ENCODE results near the gene MTARC1.

MTARC1 gene

DNA sequence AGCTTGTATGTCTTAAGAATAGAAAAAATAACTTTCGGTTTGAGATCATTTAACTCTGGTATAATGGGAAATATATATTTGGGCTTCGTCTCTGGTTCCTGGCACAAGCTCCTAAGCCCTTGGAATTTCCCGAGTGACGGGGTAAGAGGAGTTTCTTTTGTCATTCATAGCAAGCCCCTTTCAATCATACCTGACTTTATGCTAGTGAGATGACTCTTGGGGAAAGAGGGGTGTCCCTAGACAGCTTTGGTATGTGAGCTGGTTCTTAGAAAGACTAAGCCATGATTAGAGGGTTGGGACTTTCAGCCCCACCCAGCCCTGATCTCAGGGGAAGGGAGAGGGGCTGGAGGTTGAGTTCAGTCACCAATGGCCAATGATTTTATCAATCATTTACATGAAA, 13.9 kb upstream of the MTARC1 start:
- FAIRE-seq = no peak

DNA sequence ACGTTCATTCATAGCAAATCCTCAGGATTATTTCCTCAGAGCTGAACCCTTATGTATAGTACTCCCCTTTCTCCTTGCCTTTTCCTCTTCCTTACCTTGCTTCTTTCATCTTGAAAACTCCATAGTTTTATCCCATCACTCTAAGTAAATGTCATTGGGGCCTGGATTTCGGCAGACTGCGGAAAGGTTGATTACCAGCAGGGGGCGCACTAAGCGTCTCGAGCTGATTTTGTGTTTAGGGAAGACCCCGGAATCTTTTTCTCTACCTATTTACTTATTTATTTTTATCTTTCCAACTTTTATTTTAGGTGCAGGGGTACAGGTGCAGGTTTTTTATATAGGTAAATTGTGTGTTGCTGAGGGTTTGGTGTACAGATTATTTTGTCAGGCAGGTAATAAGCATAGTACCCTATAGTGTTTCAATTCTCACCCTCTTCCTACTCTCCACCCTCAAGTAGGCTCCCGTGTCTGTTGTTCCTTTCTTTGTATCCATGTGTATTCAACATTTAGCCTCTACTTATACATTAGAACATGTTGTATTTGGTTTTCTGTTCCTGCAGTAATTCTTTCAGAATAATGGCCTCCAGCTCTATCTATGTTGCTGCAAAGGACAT, 11.4 kb upstream of the MTARC1 start:
- peak; percentile 39 for FAIRE-seq

DNA sequence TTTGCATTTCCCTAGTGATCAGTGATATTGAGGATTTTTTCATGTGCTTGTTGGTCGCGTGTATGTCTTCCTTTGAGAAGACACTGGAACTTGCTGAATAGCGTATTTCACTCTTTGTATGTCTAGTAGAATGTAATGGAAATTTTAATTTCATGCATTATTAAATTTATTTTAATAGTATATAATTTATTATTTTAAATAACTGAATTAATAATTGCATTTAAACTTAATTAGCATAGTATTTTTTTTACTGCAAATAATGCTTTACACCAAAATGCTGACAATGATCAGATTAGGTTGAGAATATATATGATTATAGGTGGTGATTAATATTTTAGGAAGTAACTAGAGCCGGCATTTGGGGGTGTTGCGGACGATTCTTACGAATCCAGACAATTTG, 10.5 kb upstream of the MTARC1 start:
- no peak for FAIRE-seq

DNA sequence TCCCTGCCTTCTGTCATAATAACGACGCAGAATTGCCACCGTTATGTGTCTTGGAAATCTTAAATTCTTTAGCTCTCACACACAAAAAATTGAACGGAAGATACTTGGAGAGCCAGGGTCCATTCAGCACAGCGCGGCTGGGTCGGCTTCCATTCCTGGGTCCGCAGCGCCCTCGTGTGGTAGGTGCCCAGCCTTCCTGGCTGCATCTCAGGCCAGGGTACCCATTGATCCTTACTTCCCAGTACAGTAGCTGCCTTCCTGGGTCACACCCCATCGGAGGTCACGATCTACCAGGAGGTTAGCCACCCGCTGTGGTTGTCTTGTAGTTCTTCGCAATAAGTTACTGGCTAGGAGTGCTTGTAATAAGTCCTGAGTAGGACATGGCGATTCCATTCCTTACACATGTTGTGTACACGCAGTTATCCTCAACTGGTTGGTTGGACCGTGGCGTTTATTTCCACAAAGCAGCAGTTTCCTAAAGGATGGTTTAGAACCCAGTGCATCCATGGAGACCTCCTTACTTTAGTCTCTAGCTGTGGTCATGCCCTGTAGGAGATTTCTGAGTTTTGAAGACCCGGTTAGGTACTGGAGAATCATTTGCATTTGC, 9.9 kb upstream of the MTARC1 start:
- no peak for FAIRE-seq

DNA sequence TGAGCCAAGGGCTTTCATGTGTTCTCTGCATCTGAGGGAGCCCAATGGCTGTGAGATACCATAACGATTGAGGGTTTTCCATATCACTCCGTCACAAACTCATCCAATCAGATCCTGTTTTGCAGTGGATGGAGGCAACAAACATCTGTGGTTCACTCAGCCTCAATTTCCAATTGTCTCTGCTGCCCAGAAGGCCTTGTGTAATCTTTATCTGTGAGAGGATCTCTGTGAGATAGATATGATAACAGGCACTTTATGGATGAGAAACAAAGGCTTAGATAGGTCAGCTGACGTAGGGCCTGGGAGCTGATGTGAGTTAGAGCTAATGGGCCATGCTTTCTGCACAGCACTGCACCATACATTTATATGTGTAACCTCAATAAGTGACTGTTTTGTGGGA, 3.3 kb upstream of the MTARC1 start:
- FAIRE-seq = no peak

DNA sequence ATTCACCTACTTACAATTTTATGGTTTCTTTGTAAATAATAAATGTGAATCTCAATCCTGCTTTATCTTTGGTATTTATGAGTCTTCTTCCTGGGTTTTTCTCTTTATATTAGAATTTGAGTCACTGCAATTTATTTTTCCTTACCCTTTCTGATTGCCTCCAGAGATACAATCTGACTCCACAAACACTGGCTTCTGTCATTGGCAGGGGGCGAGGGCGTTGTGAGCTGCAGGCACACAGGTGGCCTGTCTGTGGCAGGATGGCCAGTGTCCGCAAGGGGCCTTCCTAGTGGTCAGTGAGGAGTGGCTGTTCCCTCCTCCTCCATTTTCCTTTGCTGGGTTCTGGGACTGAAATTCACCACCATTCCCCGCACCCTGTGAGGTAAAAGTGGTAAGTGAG, 2.0 kb upstream of the MTARC1 start:
- no peak for FAIRE-seq

DNA sequence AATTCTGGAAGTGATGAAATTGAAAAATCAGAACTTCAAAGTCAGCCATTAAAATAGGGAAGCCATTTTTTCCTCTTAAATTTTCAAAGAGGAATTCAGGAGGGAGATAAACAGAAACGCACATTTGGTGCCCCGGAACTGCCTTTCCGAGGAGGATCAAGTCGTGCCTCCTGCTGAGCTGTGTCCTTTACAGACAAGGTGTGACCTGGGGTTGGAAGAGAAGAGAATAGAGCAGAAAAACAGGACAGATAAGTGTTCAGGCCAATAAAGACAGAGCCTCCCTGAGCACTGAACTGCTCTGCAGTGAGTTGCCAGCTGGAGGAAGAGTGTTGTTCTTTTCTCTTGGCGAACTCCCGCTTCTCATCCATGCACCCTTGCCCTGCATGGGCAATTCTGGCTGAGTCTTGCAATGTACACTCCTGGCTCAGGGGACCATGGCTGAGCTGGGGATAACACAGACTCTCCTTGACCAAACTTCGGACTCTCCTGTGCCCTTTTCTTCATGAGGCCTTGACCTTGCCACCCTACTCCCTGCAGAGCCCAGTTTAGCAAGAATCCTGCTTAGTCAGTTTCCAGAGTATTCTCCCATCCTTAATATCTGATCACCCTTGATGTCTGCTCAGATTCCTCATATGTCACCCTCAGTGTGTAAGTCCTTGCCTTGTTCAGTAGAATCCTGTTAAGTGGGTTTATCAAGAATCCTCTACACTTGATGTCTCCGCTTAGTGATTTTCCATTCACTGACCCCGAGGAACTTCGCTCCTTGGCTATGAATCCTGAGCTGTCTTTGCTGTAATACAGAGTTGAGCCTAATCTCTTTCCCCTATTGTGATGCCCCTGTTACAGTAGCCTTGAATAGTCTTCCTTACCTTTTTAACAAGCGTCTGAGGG, 1.3 kb upstream of the MTARC1 start:
- no peak for FAIRE-seq

DNA sequence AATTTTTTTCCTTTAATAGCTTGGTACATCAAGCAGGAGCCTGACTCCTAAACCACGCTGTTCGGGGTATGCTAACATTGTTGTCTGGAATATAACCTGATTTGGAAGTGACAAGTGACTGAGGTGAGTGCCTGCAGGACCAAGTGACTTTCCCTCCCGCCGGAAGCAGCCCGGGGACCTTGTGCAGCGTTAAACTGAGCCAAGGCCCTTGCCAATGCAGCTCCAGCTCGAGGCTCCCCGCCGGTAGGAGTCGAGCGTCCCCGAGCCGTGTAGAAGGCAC, 716 bp upstream of the MTARC1 start:
- no peak for FAIRE-seq

DNA sequence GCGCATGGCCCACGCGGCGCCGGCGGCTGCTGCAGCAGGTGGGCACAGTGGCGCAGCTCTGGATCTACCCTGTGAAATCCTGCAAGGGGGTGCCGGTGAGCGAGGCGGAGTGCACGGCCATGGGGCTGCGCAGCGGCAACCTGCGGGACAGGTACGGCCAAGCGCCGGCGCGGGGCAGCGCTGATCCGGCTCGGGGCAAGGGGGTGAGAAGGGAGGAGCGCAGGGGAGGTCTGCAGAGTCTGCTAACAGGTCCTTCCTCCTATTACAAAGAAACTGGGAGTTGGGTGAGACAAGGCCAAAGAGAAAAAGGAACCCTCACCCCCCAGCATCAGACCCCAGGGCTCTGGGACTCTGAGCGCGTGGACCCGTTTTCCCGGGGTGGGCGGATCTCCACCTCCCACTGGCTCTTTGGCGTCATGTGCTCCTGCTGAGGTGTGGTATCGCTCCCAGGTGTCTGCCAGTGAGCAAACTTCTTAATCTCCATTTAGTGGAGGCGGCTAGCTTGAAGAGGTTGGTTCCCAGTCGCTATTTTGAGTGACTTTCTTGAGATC, 431 bp downstream of the MTARC1 start:
- no peak for FAIRE-seq

DNA sequence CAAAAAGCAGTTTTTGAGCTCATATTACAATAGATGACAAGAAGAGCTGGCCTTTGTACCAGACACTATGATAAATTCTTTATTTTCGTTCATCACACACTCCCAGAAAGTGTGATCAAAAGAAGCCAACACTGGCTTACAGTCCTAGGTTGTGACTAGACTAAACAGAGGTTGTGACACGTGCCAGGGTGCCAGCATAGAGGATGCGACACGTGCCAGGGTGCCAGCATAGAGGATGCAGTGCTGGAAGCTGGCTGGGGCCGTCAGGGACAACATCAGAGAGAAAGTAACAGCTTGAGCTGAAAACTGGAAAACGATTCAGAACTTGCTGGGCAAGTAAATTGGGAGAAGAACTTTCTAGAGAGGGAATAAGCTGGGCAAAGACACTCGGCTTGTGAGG, 2.2 kb downstream of the MTARC1 start:
- FAIRE-seq = no peak

DNA sequence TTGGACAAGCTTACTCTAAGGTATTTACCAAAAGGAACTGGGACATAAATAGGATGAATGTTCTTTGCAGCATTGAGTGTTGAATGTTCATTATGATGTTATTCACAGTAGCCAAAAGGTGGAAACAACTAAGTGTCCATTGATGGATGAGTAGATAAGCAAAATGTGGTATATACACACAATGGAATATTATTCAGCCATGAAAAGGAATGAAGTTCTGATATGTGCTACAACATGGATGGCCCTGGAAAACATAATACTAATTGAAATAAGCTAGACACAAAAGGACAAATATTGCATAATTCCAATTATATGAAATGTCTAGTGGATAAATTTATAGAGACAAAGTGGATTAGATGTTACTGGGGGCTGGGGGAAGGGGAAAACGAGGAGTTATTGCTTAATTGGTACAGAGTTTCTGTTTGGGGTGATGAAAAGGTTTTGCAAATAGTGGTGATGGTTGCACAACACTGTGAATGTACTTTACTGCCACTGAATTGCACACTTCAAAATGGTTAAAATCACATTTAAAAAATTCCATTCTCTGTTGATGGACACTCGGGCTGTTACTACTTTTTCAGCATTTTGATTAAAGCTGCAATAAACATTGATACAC, 2.9 kb downstream of the MTARC1 start:
- no peak for FAIRE-seq

DNA sequence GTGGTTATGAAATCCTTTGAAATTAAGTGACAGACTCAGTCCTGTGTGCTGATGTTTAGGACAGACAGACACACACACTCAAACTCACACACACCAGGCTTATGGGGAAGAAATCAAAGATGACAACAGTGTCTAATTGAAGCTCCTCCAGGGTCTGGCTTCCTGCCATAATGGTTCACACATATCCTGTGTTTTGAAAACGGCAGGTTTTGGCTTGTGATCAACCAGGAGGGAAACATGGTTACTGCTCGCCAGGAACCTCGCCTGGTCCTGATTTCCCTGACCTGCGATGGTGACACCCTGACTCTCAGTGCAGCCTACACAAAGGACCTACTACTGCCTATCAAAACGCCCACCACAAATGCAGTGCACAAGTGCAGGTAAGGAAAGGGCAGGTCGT, 4.6 kb downstream of the MTARC1 start:
- no peak for FAIRE-seq

DNA sequence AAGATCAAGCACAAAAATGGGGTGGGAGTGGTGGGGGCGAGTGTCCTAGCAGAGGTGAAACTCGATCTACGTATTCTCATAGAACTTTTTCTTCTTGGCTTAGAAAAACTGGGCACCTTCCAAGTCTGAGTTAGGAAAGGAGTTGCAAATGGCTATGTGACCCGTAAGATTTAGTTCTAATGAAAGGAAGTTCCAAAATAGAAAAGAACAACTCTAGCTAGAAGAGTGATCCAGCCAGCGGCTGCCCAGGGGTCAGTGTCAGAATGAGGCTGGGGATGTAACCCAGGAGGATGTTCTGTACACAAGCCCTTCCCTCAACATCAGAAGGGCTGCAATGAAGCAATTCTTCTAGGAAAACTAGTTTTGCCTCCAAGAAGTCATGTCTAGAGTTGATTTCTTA, 5.2 kb downstream of the MTARC1 start:
- no peak for FAIRE-seq

DNA sequence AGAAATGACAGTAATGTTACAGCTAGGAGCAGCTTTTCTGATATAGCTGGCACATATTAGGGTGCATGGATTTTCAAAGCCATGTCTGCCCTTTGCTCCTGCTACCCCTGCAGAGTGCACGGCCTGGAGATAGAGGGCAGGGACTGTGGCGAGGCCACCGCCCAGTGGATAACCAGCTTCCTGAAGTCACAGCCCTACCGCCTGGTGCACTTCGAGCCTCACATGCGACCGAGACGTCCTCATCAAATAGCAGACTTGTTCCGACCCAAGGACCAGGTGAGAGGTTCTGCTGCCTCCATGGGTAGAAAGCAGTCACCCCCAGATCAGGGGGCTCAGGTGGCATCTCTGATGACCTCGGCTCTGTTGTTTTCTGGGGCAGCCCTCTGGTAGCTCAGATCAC, 9.8 kb downstream of the MTARC1 start:
- FAIRE-seq = no peak

DNA sequence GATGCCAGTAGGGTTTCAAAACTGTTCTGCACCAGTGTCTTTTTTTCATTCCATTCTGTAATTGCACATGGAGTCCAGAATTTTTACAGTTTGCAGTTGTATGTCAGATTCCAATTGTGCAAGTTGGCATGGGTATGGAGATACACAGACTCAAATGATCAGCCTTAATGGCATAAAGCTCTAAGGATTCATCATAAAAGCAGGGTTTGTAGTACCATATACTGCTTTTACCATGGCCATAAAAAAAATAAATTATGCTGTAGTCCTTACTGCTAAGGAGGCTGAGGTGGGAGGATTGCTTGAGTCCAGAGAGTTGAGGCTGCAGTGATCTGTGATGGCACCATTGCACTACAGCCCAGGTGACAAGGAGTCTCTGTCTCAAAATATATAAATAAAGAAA, 10.3 kb downstream of the MTARC1 start:
- no peak for FAIRE-seq

DNA sequence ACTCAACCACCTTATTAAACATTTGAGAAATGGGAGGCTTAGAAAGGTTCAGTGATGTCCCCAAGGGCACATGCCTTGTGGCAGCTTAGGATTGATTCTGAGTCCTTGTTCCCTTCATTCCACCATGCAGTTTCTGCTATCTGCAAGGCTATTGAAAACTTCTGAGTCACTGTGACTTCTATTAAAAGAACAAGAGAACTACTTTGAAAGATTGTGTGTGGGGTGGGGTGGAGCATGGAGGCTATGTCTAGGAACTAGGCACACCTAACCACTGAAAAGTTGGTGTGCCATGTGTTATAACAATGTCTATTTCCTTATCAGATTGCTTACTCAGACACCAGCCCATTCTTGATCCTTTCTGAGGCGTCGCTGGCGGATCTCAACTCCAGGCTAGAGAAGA, 10.8 kb downstream of the MTARC1 start:
- no peak for FAIRE-seq

DNA sequence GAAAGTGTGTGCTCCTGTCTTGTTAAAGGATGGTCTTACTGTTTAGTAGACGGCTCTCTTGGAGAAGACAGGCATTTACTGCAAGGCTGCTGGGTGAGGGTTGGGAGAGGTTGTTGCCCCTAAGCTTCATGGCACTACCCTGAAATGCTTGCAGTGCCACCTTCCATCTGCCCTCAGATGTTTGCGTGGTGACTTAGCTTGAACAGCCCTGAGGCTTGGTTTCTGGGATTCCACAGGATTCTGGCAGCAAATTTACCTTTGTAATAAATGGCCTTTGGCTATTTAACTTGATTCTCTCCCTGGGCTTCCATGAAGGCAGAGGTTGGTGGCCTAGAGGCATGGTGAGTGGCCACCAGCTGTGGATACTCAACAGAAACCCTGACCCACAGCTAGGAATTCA, 11.6 kb downstream of the MTARC1 start:
- no peak for FAIRE-seq

DNA sequence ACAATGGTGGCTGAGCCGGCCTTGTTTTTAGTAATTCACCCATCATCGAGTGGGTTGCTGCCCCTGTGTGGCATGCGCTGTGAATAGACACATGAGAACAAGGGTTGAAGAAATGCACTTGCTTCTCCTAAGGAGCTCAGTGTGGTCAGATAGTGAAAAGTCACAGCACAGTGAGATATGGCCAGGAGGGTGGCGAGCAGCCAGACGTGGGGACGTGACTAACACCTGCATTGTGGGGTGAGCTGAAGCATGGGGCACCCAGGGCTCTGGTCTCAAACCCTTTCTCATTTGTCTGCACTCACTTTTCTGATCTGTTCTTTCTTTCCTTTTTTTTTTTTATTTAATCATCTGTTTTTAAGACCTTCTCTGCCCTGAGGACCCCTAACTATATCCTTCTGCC, 13.5 kb downstream of the MTARC1 start:
- FAIRE-seq = no peak

DNA sequence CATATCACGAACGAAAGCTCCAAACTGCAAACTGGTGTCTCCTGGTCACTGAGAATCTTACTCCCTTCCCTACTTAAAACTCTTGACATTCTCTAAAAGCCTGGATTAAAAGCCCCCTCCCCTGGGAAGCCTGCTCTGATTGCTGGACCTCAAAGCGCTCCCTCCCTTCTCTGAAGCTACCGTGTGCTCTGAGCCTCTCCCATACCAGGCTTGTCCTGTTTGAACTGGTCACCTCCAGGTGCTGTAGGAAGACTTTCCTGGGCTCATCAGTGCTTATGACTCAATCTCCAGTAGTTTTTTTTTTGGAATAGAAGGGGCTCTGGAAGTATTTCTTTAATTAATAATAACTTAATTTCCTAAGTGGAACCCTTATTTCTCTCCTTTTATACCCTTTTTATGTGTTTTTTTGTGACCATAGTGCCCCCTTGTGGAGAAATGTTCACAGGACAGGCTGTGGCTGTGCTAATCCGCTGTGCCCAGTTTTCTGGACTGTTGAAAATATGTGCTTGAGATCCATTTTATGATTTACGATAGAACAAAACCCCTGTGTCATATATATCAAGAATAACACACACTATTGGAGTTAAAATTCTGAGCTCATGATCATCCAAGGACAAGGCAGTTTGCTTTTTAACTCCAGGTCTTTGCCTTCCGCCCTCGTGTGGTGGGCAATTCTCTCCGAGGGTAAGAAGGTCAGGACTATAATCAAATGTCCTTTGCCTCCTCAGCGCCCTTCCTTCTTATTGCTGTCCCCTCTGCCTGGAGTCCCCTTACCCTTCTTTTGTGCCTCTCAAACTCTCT, 16.9 kb downstream of the MTARC1 start:
- peak; percentile 90 for FAIRE-seq

DNA sequence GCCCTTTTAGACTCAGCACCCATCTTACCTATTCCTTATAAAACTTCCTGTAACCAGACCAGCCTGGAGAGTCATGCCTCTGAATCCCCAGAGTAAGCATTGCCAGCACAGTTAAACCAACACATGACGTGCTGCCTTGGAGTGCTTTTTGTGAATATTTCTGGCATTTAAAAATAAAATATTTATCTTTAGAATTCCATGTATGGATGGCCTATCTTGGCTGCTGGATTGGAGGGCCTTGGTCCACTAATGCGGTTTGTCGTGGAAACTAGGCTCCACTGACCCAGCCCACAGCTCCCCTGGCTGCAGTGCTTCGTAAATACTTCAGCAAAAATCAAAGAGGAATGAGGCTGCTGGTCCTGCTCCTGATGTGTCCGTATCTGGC, 17.5 kb downstream of the MTARC1 start:
- FAIRE-seq = no peak

DNA sequence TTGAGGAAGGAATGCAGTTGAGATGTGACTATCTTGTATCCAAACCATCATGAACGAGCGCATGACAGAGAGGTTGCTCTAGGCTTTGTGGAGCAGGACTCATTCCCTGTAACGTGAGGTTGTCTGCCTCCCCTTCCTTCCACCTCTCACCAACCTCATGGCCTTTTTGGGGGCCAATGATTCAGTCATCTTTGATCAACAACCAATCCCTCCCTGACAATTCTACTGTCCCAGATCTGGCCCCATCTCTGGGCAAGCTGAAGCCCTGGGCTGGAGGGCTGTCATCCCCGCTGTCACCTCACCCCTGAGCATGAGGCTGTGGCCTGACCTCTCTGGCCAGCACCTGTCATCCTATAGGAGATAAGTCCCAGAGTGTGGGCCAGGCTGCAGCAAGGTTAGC, 19.7 kb downstream of the MTARC1 start:
- no peak for FAIRE-seq

DNA sequence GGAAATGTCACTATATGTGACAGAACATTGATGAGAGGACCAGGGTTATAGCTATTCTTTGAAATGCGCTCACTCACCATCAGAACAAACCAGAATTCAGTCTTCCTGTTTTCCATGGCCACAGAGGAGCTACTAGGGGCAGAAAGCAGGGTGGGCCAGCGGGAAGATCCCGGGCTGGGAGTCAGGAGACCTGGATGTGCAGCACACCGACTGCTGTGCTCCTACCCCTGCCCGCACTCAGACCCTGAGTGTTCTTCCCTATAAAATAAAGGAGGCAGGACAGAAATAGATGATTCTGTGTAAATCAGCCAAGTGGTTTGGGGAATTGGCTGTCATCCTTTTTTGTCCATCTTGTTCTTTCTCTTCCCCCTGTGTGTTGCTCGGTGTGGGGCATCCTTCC, 21.0 kb downstream of the MTARC1 start:
- no peak for FAIRE-seq
